ENCODE results near the gene HOPX. TPM values are rescaled to one million over a fixed set of nuclear protein-coding genes. Genes with fewer than 3 reads are reported as not detected.

HOPX gene
- polyA plus RNA-seq, 3 donors, result 3.7 to 5.6 (median 4.5) TPM

DNA sequence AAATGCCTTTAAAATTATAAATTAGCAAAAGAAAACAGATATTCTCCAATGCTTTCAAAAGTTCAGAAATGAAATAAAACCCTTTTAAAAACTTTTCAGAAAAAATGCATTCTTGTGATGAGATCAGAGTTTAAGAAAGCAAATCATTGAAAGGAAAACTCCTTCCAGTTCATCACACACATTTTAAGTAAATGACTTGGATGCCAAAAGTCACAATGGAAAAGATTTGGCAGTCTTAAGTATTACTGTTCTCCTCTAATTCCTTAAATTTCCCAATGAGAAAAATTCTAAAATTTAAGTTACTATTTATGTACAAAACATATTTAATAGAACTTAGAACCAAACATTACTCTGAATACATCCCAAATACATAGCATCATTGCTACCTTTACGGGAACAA, 21.1 kb downstream of the HOPX start:
- 78 to 83% (median 80%) methylated on average over 1 of the region's 1 CpG for WGBS, 3 donors
- H3K27ac ChIP-seq (ENCODE audit: low read depth, low read length), result no peak overlapping the region

DNA sequence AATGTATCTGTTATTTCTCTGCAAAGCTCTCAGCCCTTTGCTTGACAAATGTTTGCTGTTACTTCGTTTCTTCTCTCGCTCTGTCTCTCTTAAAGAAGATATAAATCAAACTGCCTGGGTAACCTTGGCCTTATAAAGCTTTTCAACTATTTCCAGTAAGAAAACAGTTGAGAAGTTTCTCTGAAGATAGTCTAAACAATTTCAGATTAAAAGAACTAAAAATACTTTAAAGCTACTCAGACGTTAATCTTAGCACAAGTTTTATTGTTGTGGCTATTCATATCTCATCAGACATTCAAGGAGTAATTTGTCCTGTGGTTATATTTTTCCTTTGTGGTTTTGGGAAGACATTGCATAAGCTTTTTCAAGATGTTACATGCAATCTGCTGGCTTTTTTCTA, 22.6 kb downstream of the HOPX start:
- 35 to 45% (median 41%) methylated on average over 3 of the region's 3 CpGs for WGBS, 3 donors
- H3K27ac ChIP-seq (ENCODE audit: low read depth, low read length), result no peak overlapping the region

DNA sequence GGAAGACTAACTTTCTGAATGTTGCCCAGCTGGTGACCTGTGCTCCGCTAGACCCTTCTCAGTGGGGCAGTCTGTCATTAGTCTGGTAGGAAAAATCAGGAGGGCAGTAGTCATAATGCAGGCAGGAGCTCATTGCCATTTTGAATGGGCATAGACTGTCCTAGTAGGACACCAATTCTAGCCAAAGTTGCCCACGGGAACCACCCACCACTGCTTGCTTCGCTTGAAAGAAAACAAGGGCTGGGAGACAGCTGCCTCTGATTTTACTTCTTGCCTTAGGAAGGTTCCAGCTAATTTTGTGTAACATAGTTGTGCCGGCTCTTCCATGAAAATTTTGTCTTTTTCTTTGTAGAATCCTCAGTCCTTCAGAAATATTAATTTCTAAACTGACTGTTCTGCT, 23.3 kb downstream of the HOPX start:
- H3K27ac ChIP-seq (ENCODE audit: low read depth, low read length), result no peak overlapping the region
- WGBS, 3 donors, result 76 to 88% (median 81%) methylated on average over 4 of the region's 4 CpGs

DNA sequence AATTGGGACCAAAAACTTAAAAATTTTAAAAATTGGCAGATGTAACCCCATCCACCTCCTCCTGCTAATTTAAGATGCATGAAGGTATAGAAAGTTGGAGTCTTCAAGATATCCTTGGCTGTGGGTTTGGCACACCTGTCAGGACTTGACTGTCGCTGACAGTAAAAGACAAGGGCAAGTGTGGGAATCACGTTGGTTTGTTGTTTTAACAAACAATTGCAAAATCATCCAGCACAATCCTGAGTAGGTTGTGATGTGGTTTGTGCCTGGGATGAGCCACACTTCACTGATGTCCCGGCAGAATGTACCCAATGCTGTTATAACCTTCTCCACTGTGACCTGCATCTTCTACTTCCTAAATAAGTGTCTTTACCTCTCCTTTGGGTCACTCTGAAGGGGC, 24.0 kb downstream of the HOPX start:
- no peak overlapping the region for H3K27ac ChIP-seq (ENCODE audit: low read depth, low read length)
- 70 to 74% (median 72%) methylated on average over 3 of the region's 3 CpGs for WGBS, 3 donors

DNA sequence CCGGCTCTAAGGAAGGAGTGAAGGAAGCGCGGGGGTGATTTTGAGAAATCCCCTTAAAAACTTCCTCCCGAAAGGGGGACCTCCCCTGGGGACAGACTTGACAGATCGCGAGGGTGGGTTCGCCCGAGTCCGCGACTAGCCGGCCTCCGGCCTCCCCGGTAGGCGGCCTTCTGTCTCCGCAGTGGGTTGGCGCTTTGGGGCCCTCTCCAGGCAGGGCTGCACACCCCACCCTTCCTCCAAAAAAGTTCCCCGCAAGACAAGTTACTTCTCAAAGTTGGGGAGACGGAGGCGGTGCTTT, 24.8 kb downstream of the HOPX start:
- H3K27ac ChIP-seq (ENCODE audit: low read depth, low read length), result no peak overlapping the region
- WGBS, 3 donors, result 2 to 8% (median 7%) methylated on average over 18 to 19 of the region's 19 CpGs

DNA sequence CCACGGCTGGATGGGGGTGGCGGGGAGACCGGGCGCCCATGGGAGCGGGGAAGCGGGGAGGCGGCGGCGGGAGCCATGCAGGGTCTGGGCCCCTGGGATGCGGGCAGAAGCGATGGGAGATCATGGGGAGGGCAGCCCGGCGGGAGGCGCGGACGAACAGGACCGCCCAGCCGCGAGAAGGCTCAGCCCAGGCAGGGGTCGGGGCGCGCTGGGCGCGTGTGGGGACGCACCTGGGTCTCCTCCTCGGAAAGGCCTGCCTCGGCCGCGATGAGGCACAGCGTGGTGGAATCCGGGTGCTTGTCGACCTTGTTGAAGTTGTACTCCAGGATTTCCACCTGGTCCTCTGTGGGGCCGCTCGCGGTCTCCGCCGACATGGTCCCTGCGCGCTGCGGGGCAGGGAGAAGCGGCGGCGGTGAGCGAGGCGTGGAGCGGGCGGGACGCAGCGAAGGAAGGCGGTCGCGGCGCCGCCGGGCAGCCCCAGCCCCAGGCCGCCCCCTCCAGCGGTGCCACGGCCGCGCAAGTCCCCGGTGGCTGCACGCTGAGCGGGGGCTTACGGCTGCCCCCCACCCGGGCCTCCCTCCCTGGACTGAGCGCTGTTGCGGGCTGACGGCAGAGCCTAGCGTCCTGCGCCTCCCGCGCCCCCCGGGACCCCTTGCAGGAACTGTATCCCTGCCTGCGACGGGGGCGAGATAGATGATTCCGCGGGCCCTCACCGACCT, 25.3 kb downstream of the HOPX start:
- 1 to 2% (median 1%) methylated on average over 74 to 79 of the region's 79 CpGs for WGBS, 3 donors
- no peak overlapping the region for H3K27ac ChIP-seq (ENCODE audit: low read depth, low read length)

DNA sequence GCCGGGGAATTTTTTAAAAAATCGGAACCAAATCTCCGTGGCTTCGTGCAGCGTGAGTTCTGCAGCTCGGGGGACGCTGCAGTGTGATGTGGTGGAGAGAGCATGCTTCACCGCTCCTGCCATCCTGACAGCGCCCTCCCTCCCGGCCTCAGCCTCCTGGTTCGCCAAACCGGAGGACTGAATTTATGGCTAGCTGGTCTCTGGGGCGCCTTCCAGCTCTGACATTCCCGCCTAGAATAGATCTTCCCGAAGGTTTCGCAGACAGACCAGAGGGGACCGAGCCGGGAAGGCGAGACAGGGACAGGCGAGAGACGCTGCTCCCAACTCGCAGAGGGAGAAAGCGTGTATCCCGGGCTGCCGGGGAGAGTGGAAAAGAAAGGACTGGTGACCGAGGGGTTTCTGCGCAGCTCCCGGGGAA, 25.9 kb downstream of the HOPX start:
- H3K27ac ChIP-seq (ENCODE audit: low read depth, low read length), result no peak overlapping the region
- WGBS, 3 donors, result 1 to 3% (median 2%) methylated on average over 28 of the region's 28 CpGs

DNA sequence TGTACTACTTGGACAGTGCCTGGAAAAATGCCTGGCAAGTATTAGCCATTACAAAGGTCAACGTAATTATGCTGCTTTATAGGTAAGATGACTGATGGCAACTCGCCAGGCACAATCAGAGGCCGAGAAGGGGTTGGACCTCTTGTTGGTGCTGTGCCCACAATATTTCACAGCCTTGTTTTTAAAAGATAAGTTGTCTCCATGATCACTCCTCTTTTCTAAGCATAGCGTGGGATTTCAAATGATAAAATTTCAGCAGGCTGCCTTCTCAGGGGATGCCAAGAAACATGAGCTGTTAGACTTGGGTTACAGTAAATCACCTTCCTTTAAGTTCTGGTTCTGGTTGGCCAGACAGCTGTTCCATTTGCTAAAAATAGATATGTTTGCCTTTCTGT, 26.9 kb downstream of the HOPX start:
- 20 to 37% (median 34%) methylated on average over 4 of the region's 4 CpGs for WGBS, 3 donors
- no peak overlapping the region for H3K27ac ChIP-seq (ENCODE audit: low read depth, low read length)

DNA sequence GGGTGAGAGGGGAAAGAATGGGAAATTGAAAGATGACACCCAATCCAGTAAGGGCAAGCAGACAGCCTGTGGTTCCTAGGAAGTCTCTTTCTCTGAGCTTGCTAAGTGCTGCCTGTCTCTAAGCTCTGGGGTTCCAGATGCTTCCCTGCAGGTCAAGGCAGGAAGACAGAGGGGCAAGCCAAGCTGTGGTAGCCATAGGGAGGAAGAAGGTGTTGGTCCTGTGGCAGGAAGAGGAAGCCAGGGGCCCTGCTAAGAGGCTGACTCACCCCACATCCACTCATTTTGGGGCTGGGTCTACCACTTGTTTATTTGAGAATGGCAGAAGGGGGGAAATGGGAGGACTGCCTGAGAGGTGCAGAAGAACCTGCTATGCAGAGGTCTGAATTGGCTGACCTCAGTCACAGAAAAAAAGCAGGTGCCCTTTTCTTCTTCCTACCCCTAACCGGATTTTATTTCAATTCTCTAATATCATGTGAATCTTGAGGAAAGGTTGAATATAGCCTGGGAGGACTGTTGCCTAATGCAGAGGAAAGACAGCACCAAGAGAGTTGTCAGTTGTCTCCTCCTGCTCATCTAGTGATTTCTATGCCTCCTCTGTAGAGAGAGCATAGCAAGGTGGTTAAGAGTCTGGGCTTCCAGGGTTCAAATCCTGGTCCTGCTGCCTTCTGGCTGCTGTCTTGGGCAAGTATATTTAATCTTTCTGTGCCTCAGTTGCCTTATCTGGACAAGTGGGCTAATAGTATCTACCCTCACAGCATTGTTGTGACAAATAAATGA, 27.4 kb downstream of the HOPX start:
- no peak overlapping the region for H3K27ac ChIP-seq (ENCODE audit: low read depth, low read length)

DNA sequence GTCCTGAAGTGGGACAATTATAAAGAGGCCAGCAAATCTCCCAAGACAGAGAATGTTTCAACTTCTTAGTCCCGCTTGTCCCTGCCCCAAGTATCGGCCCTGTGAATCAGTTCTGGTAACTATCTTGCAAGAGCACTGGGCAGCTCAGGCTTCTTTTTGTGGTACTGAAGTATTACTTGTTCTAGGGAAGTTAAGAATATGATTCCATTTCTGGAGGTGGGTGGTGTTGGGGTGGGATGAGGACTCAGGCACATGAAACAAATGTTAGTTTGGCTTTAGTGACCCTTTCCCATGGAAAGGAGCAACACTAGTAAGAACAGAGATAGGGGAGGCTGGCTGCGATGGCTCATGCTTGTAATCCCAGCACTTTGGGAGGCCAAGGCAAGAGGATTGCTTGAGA, 28.9 kb downstream of the HOPX start:
- 75 to 85% (median 76%) methylated on average over 3 of the region's 3 CpGs for WGBS, 3 donors
- no peak overlapping the region for H3K27ac ChIP-seq (ENCODE audit: low read depth, low read length)

More for the DNA sequence above, 27.4 kb downstream of the HOPX start:
- WGBS, 3 donors, result 32 to 58% (median 33%) methylated on average over 1 of the region's 1 CpG

DNA sequence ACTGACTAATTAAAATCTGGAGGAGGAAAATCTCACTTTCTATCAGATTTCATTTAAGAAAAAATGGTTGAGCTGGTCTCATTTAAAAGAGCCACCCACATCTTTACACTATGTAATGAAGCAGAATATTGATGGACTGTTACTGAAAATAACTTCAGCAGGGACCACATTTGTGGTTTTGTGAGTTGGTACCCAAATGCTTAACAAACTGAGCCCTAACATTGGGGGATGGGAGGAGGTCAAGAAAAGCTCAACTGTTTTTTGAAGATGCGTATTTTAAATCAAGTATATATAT, 30.1 kb downstream of the HOPX start:
- H3K27ac ChIP-seq (ENCODE audit: low read depth, low read length), result no peak overlapping the region
- WGBS, 3 donors, result 89 to 95% (median 93%) methylated on average over 1 of the region's 1 CpG

DNA sequence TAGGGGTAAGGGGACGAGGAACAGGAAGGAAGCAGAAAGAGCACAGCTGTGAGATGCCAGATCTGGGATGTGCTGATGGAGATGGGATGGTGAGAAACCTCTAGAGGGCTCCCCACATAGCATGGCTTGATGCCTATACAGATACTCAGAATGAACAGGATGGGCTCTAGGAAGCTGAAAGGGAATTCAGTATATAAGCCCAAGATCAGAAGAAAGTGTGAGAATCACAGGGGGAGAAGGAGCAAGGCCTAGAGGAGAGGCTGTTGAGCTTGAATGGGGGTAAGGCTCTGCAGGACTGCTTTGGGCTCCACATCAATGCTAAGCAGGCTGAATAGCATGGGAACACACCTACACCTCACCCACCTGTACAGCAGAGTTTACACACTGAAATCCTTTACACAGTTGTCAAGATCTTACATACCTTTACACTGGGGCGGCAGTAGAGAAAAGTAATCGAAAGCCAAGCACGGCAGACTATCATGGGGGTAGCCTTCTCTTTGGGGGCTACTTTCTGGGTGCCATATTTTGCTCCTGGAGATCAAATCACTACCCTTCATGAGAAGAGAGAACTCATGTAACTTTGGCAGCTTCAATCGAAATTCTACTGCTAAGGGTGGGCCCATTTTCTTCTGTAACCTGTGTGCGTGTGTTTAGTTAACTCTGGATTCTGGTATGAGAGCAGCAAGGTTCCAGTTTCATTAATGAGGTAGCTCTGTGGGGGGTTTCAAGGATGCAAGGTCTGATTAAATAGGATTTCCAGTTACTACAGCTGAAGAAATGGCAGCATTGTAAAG, 30.6 kb downstream of the HOPX start:
- 56 to 85% (median 80%) methylated on average over 6 of the region's 6 CpGs for WGBS, 3 donors

DNA sequence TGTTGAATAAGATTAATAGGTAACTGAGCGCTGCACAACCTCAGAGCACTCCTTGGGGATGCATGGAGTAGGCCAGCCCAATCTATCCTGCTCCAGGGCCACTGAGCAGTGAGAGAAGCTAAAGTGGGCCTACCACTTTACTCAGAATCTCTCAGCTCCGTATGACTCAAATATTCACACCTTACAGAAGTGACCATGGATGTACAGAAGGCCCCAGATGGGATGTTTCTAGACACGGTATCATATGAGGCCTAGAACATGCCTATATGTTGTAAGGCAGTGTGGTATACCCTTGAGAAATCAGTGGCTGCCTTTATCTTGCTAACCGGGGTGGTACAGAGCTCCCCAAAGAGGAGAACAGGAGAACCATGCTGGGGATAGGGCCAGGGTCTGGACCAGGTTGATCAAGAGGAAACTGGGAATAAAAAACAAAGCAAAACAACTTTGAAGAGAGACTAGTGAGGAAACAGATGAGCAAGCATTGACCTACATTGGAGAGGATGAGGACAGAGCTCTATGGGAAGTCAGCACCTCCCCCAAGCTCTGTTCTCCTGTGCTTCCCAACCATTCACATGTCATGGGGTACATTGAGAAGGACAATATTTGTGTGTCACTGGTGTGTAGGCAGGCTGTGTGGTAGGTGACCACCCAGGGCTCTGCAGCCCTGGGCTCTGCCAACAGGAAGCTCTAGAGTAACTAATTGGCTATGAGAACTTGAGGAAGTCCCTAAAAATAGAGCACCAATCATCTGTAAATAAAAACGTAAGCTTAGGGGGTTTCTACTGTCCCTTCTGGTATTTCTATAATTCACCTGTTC, 31.4 kb downstream of the HOPX start:
- WGBS, 3 donors, result 75 to 82% (median 77%) methylated on average over 5 of the region's 5 CpGs
- H3K27ac ChIP-seq (ENCODE audit: low read depth, low read length), result no peak overlapping the region

More for the DNA sequence above, 30.6 kb downstream of the HOPX start:
- no peak overlapping the region for H3K27ac ChIP-seq (ENCODE audit: low read depth, low read length)

DNA sequence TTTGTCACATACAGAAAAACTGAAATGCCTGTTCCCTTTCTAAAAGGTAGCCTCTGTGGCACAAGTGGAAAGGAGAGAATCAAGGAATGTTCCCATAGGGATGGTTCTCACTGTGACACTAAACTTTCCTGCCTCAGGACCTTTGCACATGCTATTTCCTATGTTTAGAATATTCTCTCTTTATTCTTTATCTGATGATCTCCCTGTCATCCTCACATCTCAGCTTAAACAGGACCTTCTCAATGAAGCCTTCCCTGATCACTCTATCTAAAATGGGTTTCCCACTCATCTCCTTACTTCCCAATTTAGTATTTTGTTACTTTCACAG, 32.3 kb downstream of the HOPX start:
- no peak overlapping the region for H3K27ac ChIP-seq (ENCODE audit: low read depth, low read length)

DNA sequence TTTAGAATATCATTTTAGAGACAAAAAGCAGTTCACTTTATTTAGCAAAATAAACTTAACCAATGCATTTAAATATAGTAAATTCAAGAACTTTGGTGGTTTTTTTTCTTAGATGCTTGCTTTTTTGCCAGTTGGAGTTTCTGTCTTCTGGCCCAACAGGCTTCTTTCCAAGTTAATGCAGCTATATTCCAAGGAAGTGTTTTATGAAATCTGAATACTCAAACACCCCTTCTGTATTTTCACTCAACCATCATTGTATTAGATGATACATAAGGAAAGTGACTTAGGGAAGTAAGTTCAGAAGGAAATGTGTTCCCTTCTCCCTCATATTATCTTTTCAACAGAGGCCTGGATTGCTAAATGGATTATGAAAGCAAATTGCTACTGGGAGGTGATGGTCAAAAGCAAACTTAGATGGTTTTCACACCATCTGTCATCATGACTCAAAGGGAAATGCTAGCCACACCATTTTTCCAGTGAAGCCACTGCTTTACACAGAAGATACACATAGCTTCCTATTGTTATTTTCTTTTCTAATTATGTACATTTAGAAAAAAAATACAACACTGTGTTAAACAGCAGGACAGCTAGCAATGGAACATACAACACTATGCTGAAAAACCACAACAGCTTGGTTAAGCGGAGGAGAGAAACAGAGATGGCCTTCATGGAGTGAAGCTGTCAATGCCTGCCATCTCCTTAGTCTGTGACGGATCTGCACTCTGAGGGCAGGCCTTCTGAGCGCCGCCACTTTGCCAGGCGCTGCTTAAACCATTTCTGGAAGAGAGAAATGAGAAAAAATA, 32.9 kb downstream of the HOPX start:
- WGBS, 3 donors, result 86 to 94% (median 93%) methylated on average over 5 of the region's 5 CpGs
- no peak overlapping the region for H3K27ac ChIP-seq (ENCODE audit: low read depth, low read length)

DNA sequence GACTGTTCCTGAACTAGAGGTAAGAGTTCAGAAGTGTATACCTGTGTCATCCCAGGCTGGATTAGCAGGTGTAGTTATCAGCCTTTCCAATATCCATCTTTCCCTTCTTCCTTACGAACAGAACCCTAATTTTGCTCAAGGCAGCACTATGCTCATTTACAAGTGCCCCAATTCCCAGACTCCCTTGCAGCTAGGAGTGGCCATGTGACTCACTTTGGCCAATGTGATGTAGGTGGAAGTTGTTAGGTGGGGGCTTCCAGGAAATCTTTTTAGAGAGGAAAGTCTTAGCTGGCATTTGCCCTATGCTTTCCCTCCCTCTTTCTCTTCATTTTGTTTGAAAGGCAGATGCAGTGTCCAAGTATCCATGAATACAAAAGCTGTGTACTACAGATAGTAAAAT, 34.8 kb downstream of the HOPX start:
- no peak overlapping the region for H3K27ac ChIP-seq (ENCODE audit: low read depth, low read length)
- WGBS, 3 donors, result 46 to 92% (median 83%) methylated on average over 1 of the region's 1 CpG

DNA sequence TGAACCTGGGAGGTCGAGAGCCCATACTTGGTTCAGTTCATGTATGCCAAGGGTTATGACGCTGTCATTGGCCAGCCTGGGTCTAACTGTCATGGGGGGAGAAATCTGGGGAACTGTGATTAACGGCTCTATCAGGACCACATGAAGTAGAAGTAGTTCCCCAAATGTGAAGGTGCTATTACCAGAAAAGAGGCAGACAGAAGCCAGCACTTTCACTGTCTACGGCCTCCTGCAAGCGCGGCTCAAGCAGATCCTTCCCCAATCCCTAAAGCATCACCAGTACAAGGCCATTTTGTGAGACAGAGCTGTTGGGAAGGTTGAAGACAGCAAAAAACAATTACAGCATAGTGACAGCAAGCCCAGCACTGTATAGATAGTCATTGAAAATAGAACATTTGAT, 37.5 kb downstream of the HOPX start:
- WGBS, 3 donors, result 87 to 92% (median 92%) methylated on average over 6 of the region's 6 CpGs

DNA sequence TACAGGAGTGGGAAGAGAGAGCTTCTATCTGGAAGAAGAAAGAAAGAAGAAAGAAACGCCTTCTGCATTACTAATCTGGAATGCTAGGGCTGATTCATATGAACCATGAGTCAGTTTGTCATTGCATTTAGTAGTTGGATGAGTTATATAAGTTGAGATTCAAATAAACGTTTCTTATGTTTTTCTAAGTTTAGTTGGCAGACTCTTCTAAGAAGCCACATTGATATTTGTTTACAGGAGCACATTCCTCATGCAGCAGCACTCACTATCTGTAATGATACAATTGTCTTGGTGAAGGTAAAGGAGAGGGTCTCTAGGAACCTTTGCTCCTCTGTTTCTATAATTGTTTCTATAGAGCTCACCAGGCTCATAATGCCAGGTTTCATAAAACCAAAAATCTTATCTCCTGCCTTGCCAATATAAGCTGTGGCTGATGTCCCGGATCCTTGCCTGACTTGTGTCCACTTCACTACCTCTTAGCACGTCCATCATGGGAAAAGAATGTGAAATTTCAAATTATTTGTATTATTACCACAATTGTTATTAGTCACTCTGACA, 39.5 kb downstream of the HOPX start:
- WGBS, 3 donors, result 46 to 66% (median 58%) methylated on average over 4 of the region's 4 CpGs
- no peak overlapping the region for H3K27ac ChIP-seq (ENCODE audit: low read depth, low read length)

More for the DNA sequence above, 37.5 kb downstream of the HOPX start:
- H3K27ac ChIP-seq (ENCODE audit: low read depth, low read length), result no peak overlapping the region
